ENCODE data around the gene KLHL26. TPM values are rescaled to one million over a fixed set of nuclear protein-coding genes. Genes with fewer than 3 reads are reported as not detected.

KLHL26 gene
- total and polyA plus RNA-seq, 2 of the 13 experiments (the other 11 are each of a cell fraction or from before 2014, with no cell fraction given) = 1.5 to 1.7 TPM

GRCh38 chr19:18589380-18590272, 47.2 kb upstream of the KLHL26 start (continued):
- TF ChIP-seq, protein P1, sequence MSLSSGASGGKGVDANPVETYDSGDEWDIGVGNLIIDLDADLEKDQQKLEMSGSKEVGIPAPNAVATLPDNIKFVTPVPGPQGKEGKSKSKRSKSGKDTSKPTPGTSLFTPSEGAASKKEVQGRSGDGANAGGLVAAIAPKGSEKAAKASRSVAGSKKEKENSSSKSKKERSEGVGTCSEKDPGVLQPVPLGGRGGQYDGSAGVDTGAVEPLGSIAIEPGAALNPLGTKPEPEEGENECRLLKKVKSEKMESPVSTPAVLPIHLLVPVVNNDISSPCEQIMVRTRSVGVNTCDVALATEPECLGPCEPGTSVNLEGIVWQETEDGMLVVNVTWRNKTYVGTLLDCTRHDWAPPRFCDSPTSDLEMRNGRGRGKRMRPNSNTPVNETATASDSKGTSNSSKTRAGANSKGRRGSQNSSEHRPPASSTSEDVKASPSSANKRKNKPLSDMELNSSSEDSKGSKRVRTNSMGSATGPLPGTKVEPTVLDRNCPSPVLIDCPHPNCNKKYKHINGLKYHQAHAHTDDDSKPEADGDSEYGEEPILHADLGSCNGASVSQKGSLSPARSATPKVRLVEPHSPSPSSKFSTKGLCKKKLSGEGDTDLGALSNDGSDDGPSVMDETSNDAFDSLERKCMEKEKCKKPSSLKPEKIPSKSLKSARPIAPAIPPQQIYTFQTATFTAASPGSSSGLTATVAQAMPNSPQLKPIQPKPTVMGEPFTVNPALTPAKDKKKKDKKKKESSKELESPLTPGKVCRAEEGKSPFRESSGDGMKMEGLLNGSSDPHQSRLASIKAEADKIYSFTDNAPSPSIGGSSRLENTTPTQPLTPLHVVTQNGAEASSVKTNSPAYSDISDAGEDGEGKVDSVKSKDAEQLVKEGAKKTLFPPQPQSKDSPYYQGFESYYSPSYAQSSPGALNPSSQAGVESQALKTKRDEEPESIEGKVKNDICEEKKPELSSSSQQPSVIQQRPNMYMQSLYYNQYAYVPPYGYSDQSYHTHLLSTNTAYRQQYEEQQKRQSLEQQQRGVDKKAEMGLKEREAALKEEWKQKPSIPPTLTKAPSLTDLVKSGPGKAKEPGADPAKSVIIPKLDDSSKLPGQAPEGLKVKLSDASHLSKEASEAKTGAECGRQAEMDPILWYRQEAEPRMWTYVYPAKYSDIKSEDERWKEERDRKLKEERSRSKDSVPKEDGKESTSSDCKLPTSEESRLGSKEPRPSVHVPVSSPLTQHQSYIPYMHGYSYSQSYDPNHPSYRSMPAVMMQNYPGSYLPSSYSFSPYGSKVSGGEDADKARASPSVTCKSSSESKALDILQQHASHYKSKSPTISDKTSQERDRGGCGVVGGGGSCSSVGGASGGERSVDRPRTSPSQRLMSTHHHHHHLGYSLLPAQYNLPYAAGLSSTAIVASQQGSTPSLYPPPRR (CRISPR knock-in tag; IDR thresholded peaks at IDR 0.05; ENCODE audit: borderline replicate concordance) = peak; percentile 84
- TF ChIP-seq AHR (CRISPR knock-in tag; IDR thresholded peaks at IDR 0.05) (peak; percentile 53; the same call in 1 of the 2 replicates), KDM3A (CRISPR knock-in tag; IDR thresholded peaks at IDR 0.05; ENCODE audit: low read depth) (no peak; the same call in 1 of the 2 replicates), HNRNPLL (IDR thresholded peaks at IDR 0.05; ENCODE audit: low read depth, low read length, poor library complexity, severe bottlenecking) (peak; percentile 76), MLLT10 (CRISPR knock-in tag; IDR thresholded peaks at IDR 0.05) (no peak), TSC22D2 (CRISPR knock-in tag; IDR thresholded peaks at IDR 0.05; ENCODE audit: borderline replicate concordance) (peak; percentile 91; the same call in 1 of the 2 replicates), ZNF367 (CRISPR knock-in tag; IDR thresholded peaks at IDR 0.05; ENCODE audit: borderline replicate concordance) (0 out of 2 replicates have a peak, but pooled peaks have one; percentile 87), NR2F2 (IDR thresholded peaks at IDR 0.05; ENCODE audit: borderline replicate concordance, low read depth) (0 out of 2 replicates have a peak, but pooled peaks have one; percentile 22), HOXD1 (CRISPR knock-in tag; IDR thresholded peaks at IDR 0.05) (peak; percentile 72; the same call in 1 of the 2 replicates), EEA1 (CRISPR knock-in tag; IDR thresholded peaks at IDR 0.05; ENCODE audit: borderline replicate concordance) (peak; percentile 95), FOXK2 (IDR thresholded peaks at IDR 0.05) (no peak), POGK (CRISPR knock-in tag; conservative IDR thresholded peaks at IDR 0.05) (peak; percentile 95; the same call in 1 of the 2 replicates), TBX2 (CRISPR knock-in tag; IDR thresholded peaks at IDR 0.05; ENCODE audit: borderline replicate concordance) (peak; percentile 84; the same call in 1 of the 2 replicates)
- TF ChIP-seq, protein P2, sequence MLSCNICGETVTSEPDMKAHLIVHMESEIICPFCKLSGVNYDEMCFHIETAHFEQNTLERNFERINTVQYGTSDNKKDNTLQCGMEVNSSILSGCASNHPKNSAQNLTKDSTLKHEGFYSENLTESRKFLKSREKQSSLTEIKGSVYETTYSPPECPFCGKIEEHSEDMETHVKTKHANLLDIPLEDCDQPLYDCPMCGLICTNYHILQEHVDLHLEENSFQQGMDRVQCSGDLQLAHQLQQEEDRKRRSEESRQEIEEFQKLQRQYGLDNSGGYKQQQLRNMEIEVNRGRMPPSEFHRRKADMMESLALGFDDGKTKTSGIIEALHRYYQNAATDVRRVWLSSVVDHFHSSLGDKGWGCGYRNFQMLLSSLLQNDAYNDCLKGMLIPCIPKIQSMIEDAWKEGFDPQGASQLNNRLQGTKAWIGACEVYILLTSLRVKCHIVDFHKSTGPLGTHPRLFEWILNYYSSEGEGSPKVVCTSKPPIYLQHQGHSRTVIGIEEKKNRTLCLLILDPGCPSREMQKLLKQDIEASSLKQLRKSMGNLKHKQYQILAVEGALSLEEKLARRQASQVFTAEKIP (CRISPR knock-in tag; IDR thresholded peaks at IDR 0.05; ENCODE audit: borderline replicate concordance) = no peak
